Natural killer cell treated with Interleukin-12 subunit alpha and Interleukin-12 subunit beta and Interleukin-15 and Interleukin-18, amount 100 ng/mL, for 72 hours (primary cell): ENCODE measurements around the gene ANGPTL2. TPM values are rescaled to one million over a fixed set of nuclear protein-coding genes. Genes with fewer than 3 reads are reported as not detected.

Experiments
- ATAC-seq, 2 donors: fragments of 150-1000 bp; cut with Tn5 transposase in 1 of 2; sonication (Bioruptor Pico), chemical (Tn5 transposase) in 1 of 2; 2 replicates each; pipeline ENCODE4 v1.10.0; 2021
- DNase-seq: peaks from one replicate; pipeline ENCODE4 v3.0.0; 2022; ENCODE audit warnings: low spot score
- H3K27ac Mint-ChIP-seq, 2 donors: 1 replicate in 1 of 2; 2 replicates in 1 of 2; pipeline ENCODE4 v1.8.0; 2022; ENCODE audit warnings: mixed read lengths in 2 of 2, mild to moderate bottlenecking in 1 of 2, moderate library complexity in 1 of 2
- H3K27me3 Mint-ChIP-seq, 2 donors: 1 replicate in 1 of 2; 2 replicates in 1 of 2; pipeline ENCODE4 v1.8.0; 2022; ENCODE audit warnings: mixed read lengths in 2 of 2
- H3K36me3 Mint-ChIP-seq: one replicate; pipeline ENCODE4 v1.8.0; 2022; ENCODE audit warnings: mixed read lengths
- H3K4me1 Mint-ChIP-seq, 2 donors: 1 replicate in 1 of 2; 2 replicates in 1 of 2; pipeline ENCODE4 v1.8.0; 2022; ENCODE audit warnings: low read depth in 2 of 2, mixed read lengths in 2 of 2, mild to moderate bottlenecking in 1 of 2
- H3K4me3 Mint-ChIP-seq: one replicate; pipeline ENCODE4 v1.8.0; 2022; ENCODE audit warnings: mixed read lengths
- H3K9me3 Mint-ChIP-seq: 2 replicates; pipeline ENCODE4 v1.8.0; 2022; ENCODE audit warnings: mixed read lengths
- total RNA-seq, 2 donors: library from RNA; stranded (reverse); gene quantifications; one replicate each; pipeline ENCODE4 v1.2.3, GENCODE V29; 2022

ANGPTL2 gene
- total RNA-seq, 2 donors from 2014 or later, result not detected

GRCh38 chr9:127083138-127083980 is 39.1 kb downstream of the ANGPTL2 start:
- Mint-ChIP-seq H3K27ac (no peak overlapping the region), H3K4me1 (no peaks in the 10 kb centered on the region), H3K27me3 (no peaks in the 10 kb centered on the region), H3K36me3 (no peaks in the 10 kb centered on the region), H3K4me3 (no peak overlapping the region), H3K9me3 (no peaks in the 10 kb centered on the region)
- DNase-seq (no peak), ATAC-seq (no peak)

- DNase-seq (no peak), ATAC-seq (no peak)
- no peak overlapping the region for H3K4me3 Mint-ChIP-seq
- no peak overlapping the region for H3K27ac Mint-ChIP-seq
- H3K4me1 Mint-ChIP-seq, result no peaks in the 10 kb centered on the region
- no peaks in the 10 kb centered on the region for H3K27me3 Mint-ChIP-seq
- H3K9me3 Mint-ChIP-seq, result no peaks in the 10 kb centered on the region
- H3K36me3 Mint-ChIP-seq, result no peaks in the 10 kb centered on the region
Measured at GRCh38 chr9:127081250-127082185, 40.9 kb downstream of the ANGPTL2 start.

- ATAC-seq (no peak), DNase-seq (no peak)
- no peak overlapping the region for H3K4me3 Mint-ChIP-seq
- H3K4me1 Mint-ChIP-seq, result no peaks in the 10 kb centered on the region
- no peaks in the 10 kb centered on the region for H3K36me3 Mint-ChIP-seq
- H3K9me3 Mint-ChIP-seq, result no peaks in the 10 kb centered on the region
- no peak overlapping the region for H3K27ac Mint-ChIP-seq
- H3K27me3 Mint-ChIP-seq, result no peaks in the 10 kb centered on the region
Measured at GRCh38 chr9:127079446-127080140, 42.8 kb downstream of the ANGPTL2 start.

- peaks cover 0 to 2% of the 10 kb centered on the region in 2 donors for H3K27me3 Mint-ChIP-seq
- no peak overlapping the region for H3K4me3 Mint-ChIP-seq
- H3K27ac Mint-ChIP-seq, result no peak overlapping the region
- no peaks in the 10 kb centered on the region for H3K9me3 Mint-ChIP-seq
- H3K36me3 Mint-ChIP-seq, result no peaks in the 10 kb centered on the region
- no peaks in the 10 kb centered on the region for H3K4me1 Mint-ChIP-seq
- no peak for ATAC-seq
- DNase-seq, result no peak
Measured at GRCh38 chr9:127078988-127079387, 43.4 kb downstream of the ANGPTL2 start.

GRCh38 chr9:127078336-127078735 is 44.1 kb downstream of the ANGPTL2 start:
- ATAC-seq (no peak), DNase-seq (no peak)
- H3K4me1 Mint-ChIP-seq, result no peaks in the 10 kb centered on the region

GRCh38 chr9:127077644-127077946 is 44.8 kb downstream of the ANGPTL2 start:
- Mint-ChIP-seq H3K27ac (no peak overlapping the region), H3K4me1 (no peaks in the 10 kb centered on the region), H3K36me3 (no peaks in the 10 kb centered on the region), H3K27me3 (peaks cover 0 to 2% of the 10 kb centered on the region in 2 donors), H3K4me3 (no peak overlapping the region), H3K9me3 (no peaks in the 10 kb centered on the region)
- DNase-seq, result no peak
- no peak for ATAC-seq

More at GRCh38 chr9:127078336-127078735, 44.1 kb downstream of the ANGPTL2 start:
- Mint-ChIP-seq H3K36me3 (no peaks in the 10 kb centered on the region), H3K9me3 (no peaks in the 10 kb centered on the region), H3K27me3 (peaks cover 0 to 2% of the 10 kb centered on the region in 2 donors), H3K4me3 (no peak overlapping the region), H3K27ac (no peak overlapping the region)

- H3K36me3 Mint-ChIP-seq, result peaks cover 4% of the 10 kb centered on the region
- peaks cover 0 to 2% of the 10 kb centered on the region in 2 donors for H3K27me3 Mint-ChIP-seq
- ATAC-seq (no peak), DNase-seq (no peak)
- no peaks in the 10 kb centered on the region for H3K9me3 Mint-ChIP-seq
- H3K27ac Mint-ChIP-seq, result no peak overlapping the region
- no peaks in the 10 kb centered on the region for H3K4me1 Mint-ChIP-seq
- H3K4me3 Mint-ChIP-seq, result no peak overlapping the region
Measured at GRCh38 chr9:127076860-127077643, 45.4 kb downstream of the ANGPTL2 start.

GRCh38 chr9:127075624-127076372 is 46.6 kb downstream of the ANGPTL2 start:
- H3K27ac Mint-ChIP-seq, result no peak overlapping the region
- no peaks in the 10 kb centered on the region for H3K9me3 Mint-ChIP-seq
- H3K4me1 Mint-ChIP-seq, result no peaks in the 10 kb centered on the region
- peaks cover 0 to 2% of the 10 kb centered on the region in 2 donors for H3K27me3 Mint-ChIP-seq
- DNase-seq, result no peak
- ATAC-seq, result no peak
- H3K4me3 Mint-ChIP-seq, result no peak overlapping the region
- peaks cover 15% of the 10 kb centered on the region for H3K36me3 Mint-ChIP-seq

GRCh38 chr9:127074561-127075548 is 47.6 kb downstream of the ANGPTL2 start:
- no peak overlapping the region for H3K4me3 Mint-ChIP-seq
- no peak overlapping the region for H3K27ac Mint-ChIP-seq
- peaks cover 15% of the 10 kb centered on the region for H3K36me3 Mint-ChIP-seq
- H3K9me3 Mint-ChIP-seq, result no peaks in the 10 kb centered on the region
- peaks cover 0 to 2% of the 10 kb centered on the region in 2 donors for H3K27me3 Mint-ChIP-seq
- DNase-seq (no peak), ATAC-seq (no peak)
- H3K4me1 Mint-ChIP-seq, result no peaks in the 10 kb centered on the region

- H3K4me1 Mint-ChIP-seq, result no peaks in the 10 kb centered on the region
Measured at GRCh38 chr9:127067603-127068220, 54.7 kb downstream of the ANGPTL2 start.

GRCh38 chr9:127066851-127067136 is 55.6 kb downstream of the ANGPTL2 start:
- Mint-ChIP-seq H3K9me3 (no peaks in the 10 kb centered on the region), H3K27ac (no peak overlapping the region), H3K36me3 (peaks cover 8% of the 10 kb centered on the region), H3K4me1 (no peaks in the 10 kb centered on the region), H3K27me3 (no peaks in the 10 kb centered on the region), H3K4me3 (no peak overlapping the region)
- DNase-seq, result no peak
- no peak for ATAC-seq

More at GRCh38 chr9:127067603-127068220, 54.7 kb downstream of the ANGPTL2 start:
- H3K9me3 Mint-ChIP-seq, result no peaks in the 10 kb centered on the region
- DNase-seq (no peak), ATAC-seq (no peak)
- peaks cover 15% of the 10 kb centered on the region for H3K36me3 Mint-ChIP-seq
- H3K27ac Mint-ChIP-seq, result no peak overlapping the region
- no peak overlapping the region for H3K4me3 Mint-ChIP-seq
- no peaks in the 10 kb centered on the region for H3K27me3 Mint-ChIP-seq
